WTC11 (cell line): ENCODE data around the gene RUNX2.

Experiments
- CBFB ChIP-seq: sonication (generic); formaldehyde crosslinking; IDR thresholded peaks from 2 replicates; pipeline ENCODE4 v1.8.1; 2022; ENCODE audit warnings: mild to moderate bottlenecking, low read depth, missing genetic modification reagents
- ELF4 ChIP-seq: sonication (generic); formaldehyde crosslinking; IDR thresholded peaks from 2 replicates; pipeline ENCODE4 v1.8.1; 2022; ENCODE audit warnings: low read depth, mild to moderate bottlenecking, moderate library complexity, missing genetic modification reagents
- GTF2I ChIP-seq: fragments of 250-450 bp; sonication (Bioruptor Pico); conservative IDR thresholded peaks from 2 replicates; pipeline ENCODE4 v1.4.0; 2021; ENCODE audit warnings: mild to moderate bottlenecking
- JUN ChIP-seq: sonication (generic); formaldehyde crosslinking; IDR thresholded peaks from 2 replicates; pipeline ENCODE4 v1.8.0; 2023; ENCODE audit warnings: mild to moderate bottlenecking, missing genetic modification reagents
- NR2C2 ChIP-seq: sonication (generic); formaldehyde crosslinking; IDR thresholded peaks from 2 replicates; pipeline ENCODE4 v1.8.0; 2022; ENCODE audit warnings: mild to moderate bottlenecking, missing genetic modification reagents
- RELA ChIP-seq: sonication (generic); formaldehyde crosslinking; IDR thresholded peaks from 2 replicates; pipeline ENCODE4 v1.8.1; 2022; ENCODE audit warnings: missing genetic modification reagents, mild to moderate bottlenecking, borderline replicate concordance
- TEAD4 ChIP-seq: sonication (generic); formaldehyde crosslinking; IDR thresholded peaks from 2 replicates; pipeline ENCODE4 v1.8.0; 2022; ENCODE audit warnings: mild to moderate bottlenecking, missing genetic modification reagents
- TF ChIP-seq, protein P1 (sequence below): fragments of 200-600 bp; IDR thresholded peaks from 2 replicates; pipeline ENCODE4 v1.8.0; 2022; ENCODE audit warnings: antibody characterized with exemption
- TF ChIP-seq, protein P2 (sequence below): sonication (generic); formaldehyde crosslinking; IDR thresholded peaks from 2 replicates; pipeline ENCODE4 v1.8.0; 2022; ENCODE audit warnings: mild to moderate bottlenecking, missing genetic modification reagents

DNA sequence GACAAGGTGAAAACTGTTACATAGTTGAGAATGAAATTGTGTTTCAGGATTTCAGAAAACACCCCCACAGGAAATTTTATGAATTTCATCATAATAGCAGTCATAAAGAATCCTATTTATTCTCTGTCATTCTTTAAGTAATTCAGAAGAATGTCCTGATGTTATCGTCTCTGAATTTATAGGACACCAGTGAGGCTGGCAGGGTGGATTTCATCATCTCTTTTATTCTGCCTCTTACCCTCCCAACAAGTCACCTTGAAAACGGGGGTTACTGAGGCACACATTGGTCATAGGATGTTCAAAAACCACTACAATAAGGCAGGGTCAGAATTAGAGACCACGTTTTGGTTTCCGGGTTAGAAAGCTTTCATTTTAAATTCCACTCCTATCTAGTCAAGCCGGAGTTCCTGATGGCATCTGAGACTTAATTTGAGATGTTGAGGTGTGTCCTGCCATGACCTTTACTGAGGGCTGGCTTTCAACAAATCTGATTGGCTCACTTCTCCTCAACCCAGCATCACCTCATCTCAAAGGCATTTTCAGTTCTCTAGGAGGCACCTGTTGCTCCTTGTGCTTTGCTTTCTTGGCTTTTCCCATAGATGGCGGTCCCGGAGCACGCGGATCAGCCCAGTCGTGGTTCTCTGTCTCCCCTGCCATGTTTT is 280.3 kb downstream of the RUNX2 start:
- TF ChIP-seq, protein P1, sequence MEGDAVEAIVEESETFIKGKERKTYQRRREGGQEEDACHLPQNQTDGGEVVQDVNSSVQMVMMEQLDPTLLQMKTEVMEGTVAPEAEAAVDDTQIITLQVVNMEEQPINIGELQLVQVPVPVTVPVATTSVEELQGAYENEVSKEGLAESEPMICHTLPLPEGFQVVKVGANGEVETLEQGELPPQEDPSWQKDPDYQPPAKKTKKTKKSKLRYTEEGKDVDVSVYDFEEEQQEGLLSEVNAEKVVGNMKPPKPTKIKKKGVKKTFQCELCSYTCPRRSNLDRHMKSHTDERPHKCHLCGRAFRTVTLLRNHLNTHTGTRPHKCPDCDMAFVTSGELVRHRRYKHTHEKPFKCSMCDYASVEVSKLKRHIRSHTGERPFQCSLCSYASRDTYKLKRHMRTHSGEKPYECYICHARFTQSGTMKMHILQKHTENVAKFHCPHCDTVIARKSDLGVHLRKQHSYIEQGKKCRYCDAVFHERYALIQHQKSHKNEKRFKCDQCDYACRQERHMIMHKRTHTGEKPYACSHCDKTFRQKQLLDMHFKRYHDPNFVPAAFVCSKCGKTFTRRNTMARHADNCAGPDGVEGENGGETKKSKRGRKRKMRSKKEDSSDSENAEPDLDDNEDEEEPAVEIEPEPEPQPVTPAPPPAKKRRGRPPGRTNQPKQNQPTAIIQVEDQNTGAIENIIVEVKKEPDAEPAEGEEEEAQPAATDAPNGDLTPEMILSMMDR = no peak
- TF ChIP-seq RELA = no peak
- TF ChIP-seq, protein P2, sequence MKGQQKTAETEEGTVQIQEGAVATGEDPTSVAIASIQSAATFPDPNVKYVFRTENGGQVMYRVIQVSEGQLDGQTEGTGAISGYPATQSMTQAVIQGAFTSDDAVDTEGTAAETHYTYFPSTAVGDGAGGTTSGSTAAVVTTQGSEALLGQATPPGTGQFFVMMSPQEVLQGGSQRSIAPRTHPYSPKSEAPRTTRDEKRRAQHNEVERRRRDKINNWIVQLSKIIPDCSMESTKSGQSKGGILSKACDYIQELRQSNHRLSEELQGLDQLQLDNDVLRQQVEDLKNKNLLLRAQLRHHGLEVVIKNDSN (CRISPR knock-in tag) = no peak
- TF ChIP-seq TEAD4 (CRISPR knock-in tag) = no peak
- no peak for TF ChIP-seq GTF2I (CRISPR knock-in tag)
- no peak for TF ChIP-seq NR2C2 (CRISPR knock-in tag)
- TF ChIP-seq CBFB (CRISPR knock-in tag) = no peak
- TF ChIP-seq ELF4 (CRISPR knock-in tag) = no peak
- no peak for TF ChIP-seq JUN (CRISPR knock-in tag)
